GM23338 (cell line): ENCODE data around the gene AGA. TPM values are rescaled to one million over a fixed set of nuclear protein-coding genes. Genes with fewer than 3 reads are reported as not detected.

Source experiments
- ATAC-seq: fragments of 200-7000 bp; cut with Tn5 transposase; 3 replicates; pipeline ENCODE4 v1.9.1; 2020
- DNase-seq: peaks from one replicate; pipeline ENCODE4 v3.0.0-alpha.2; 2015; ENCODE audit warnings: low spot score
- H2AFZ ChIP-seq: fragments of 200-600 bp; sonication (generic); 2 replicates; pipeline ENCODE4 v1.8.0; 2016; ENCODE audit warnings: antibody characterized with exemption, mild to moderate bottlenecking, moderate library complexity
- H3F3A ChIP-seq: fragments of 200-600 bp; sonication (generic); replicated peaks from 2 replicates; pipeline ENCODE4 v1.8.0; 2017; ENCODE audit warnings: antibody characterized with exemption, mixed run types, low read depth
- H3K27ac ChIP-seq: fragments of 200-600 bp; sonication (generic); 2 replicates; pipeline ENCODE4 v1.6.1; 2016; ENCODE audit warnings: low read depth
- H3K27me3 ChIP-seq: fragments of 200-600 bp; sonication (generic); 2 replicates; pipeline ENCODE4 v1.8.0; 2016; ENCODE audit warnings: mild to moderate bottlenecking, mixed run types, moderate library complexity; ENCODE audit not compliant: insufficient read depth
- H3K36me3 ChIP-seq: fragments of 200-600 bp; sonication (generic); 2 replicates; pipeline ENCODE4 v1.8.0; 2016; ENCODE audit warnings: mild to moderate bottlenecking; ENCODE audit not compliant: insufficient read depth
- H3K4me1 ChIP-seq: fragments of 200-600 bp; sonication (generic); 2 replicates; pipeline ENCODE4 v1.8.0; 2016; ENCODE audit warnings: mild to moderate bottlenecking, moderate library complexity; ENCODE audit not compliant: insufficient read depth
- H3K4me2 ChIP-seq: fragments of 200-600 bp; sonication (generic); 2 replicates; pipeline ENCODE4 v1.7.1; 2017; ENCODE audit warnings: mixed run types
- H3K4me3 ChIP-seq: fragments of 200-600 bp; sonication (generic); 2 replicates; pipeline ENCODE4 v1.6.1; 2016; ENCODE audit warnings: mixed run types
- H3K79me2 ChIP-seq: fragments of 200-600 bp; sonication (generic); replicated peaks from 2 replicates; pipeline ENCODE4 v1.8.0; 2017; ENCODE audit warnings: mild to moderate bottlenecking; ENCODE audit not compliant: insufficient read depth
- H3K9me2 ChIP-seq: fragments of 200-600 bp; sonication (generic); 2 replicates; pipeline ENCODE4 v1.8.0; 2017; ENCODE audit not compliant: insufficient read depth
- H4K20me1 ChIP-seq: fragments of 200-600 bp; sonication (generic); replicated peaks from 2 replicates; pipeline ENCODE4 v1.8.0; 2017; ENCODE audit warnings: mild to moderate bottlenecking; ENCODE audit not compliant: insufficient read depth
- H3K27ac Mint-ChIP-seq: 2 replicates; pipeline ENCODE4 v1.8.0; 2020; ENCODE audit warnings: inconsistent platforms, mild to moderate bottlenecking, moderate library complexity, mixed read lengths
- H3K27me3 Mint-ChIP-seq: 3 replicates; pipeline ENCODE4 v1.8.0; 2022; ENCODE audit warnings: low read depth, mild to moderate bottlenecking, moderate library complexity, mixed read lengths, inconsistent platforms; ENCODE audit not compliant: insufficient read depth, poor library complexity
- H3K36me3 Mint-ChIP-seq: 3 replicates; pipeline ENCODE4 v1.8.0; 2021; ENCODE audit warnings: low read depth, mild to moderate bottlenecking, inconsistent platforms, moderate library complexity, mixed read lengths
- H3K4me1 Mint-ChIP-seq: 3 replicates; pipeline ENCODE4 v1.8.0; 2020; ENCODE audit warnings: mild to moderate bottlenecking, inconsistent platforms, mixed read lengths
- H3K4me3 Mint-ChIP-seq: 3 replicates; pipeline ENCODE4 v1.8.0; 2021; ENCODE audit warnings: moderate library complexity, mild to moderate bottlenecking, inconsistent platforms, mixed read lengths
- H3K9me3 Mint-ChIP-seq: 3 replicates; pipeline ENCODE4 v1.8.0; 2020; ENCODE audit warnings: moderate library complexity, mild to moderate bottlenecking, inconsistent platforms, mixed read lengths
- CREB1 ChIP-seq: fragments of 250-450 bp; sonication (Bioruptor Pico); IDR thresholded peaks from 2 replicates; pipeline ENCODE4 v1.5.0; 2020; ENCODE audit warnings: low read depth, mild to moderate bottlenecking, moderate library complexity
- EZH2 ChIP-seq: fragments of 200-600 bp; sonication (generic); IDR thresholded peaks from one replicate; pipeline ENCODE4 v1.8.0; 2017; ENCODE audit warnings: antibody characterized with exemption, mild to moderate bottlenecking, low read depth; ENCODE audit not compliant: unreplicated experiment
- JUNB ChIP-seq: IDR thresholded peaks from one replicate; pipeline ENCODE4 v1.6.1; 2016; ENCODE audit warnings: antibody characterized with exemption; ENCODE audit not compliant: unreplicated experiment
- POLR2AphosphoS5 ChIP-seq: IDR thresholded peaks from 2 replicates; pipeline ENCODE4 v1.6.1; 2016; ENCODE audit warnings: antibody characterized with exemption, low read depth
- STAT1 ChIP-seq: IDR thresholded peaks from one replicate; pipeline ENCODE4 v1.6.1; 2016; ENCODE audit warnings: antibody characterized with exemption; ENCODE audit not compliant: unreplicated experiment
- ZNF114 ChIP-seq: fragments of 250-450 bp; sonication (Bioruptor Pico); IDR thresholded peaks from 2 replicates; pipeline ENCODE4 v1.5.0; 2020; ENCODE audit warnings: mild to moderate bottlenecking, moderate library complexity
- ZNF331 ChIP-seq: fragments of 250-450 bp; sonication (Bioruptor Pico); IDR thresholded peaks from 2 replicates; pipeline ENCODE4 v1.5.0; 2020; ENCODE audit warnings: low read depth, mild to moderate bottlenecking, moderate library complexity
- polyA plus RNA-seq: library from polyadenylated mRNA; unstranded; fragments of >200 nt; fragmentation: Nextera tagmentation; extraction: Ambion mirVana; gene quantifications from 2 replicates; pipeline ENCODE4 v1.2.1, GENCODE V29; 2016
- total RNA-seq: library from RNA; depleted of rRNA; stranded (reverse); fragments of >200 nt; shearing (Covaris generic); gene quantifications from 2 replicates; pipeline ENCODE4 v1.2.3, GENCODE V29; 2014
- TF ChIP-seq, protein P1 (sequence below): fragments of 250-450 bp; sonication (Bioruptor Pico); IDR thresholded peaks from 2 replicates; pipeline ENCODE4 v1.5.0; 2020; ENCODE audit warnings: mild to moderate bottlenecking, moderate library complexity
- TF ChIP-seq, protein P2 (sequence below), 2 experiments: fragments of 200-600 bp in 1 of 2; sonication (generic) in 1 of 2; conservative IDR thresholded peaks; 2 replicates each; pipeline versions ENCODE4 v1.5.1 to v1.6.1; 2016 to 2017; ENCODE audit warnings: antibody characterized with exemption in 2 of 2, low read depth in 2 of 2, mild to moderate bottlenecking in 2 of 2, moderate library complexity in 1 of 2

AGA gene
- total and polyA plus RNA-seq, 2 experiments from 2014 or later, result 5.5 to 12.8 TPM

DNA sequence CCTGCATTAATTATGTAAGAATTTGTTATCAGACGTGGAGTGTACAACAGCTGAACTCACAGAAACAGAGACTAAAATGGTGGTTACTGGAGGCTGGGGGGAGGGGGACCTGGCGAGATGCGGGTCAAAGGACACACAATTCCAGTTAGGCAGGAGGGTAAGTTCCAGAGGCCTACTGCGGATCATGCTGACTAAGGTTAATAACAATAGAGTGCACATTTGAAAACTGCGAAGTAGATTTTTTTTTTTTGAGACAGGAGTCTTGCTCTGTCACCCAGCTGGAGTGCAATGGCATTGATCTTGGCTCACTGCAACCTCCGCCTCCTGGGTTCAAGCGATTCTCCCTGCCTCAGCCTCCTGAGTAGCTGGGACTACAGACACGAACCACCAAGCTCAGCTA lies 7.6 kb downstream of the AGA start (continued):
- TF ChIP-seq, protein P1, sequence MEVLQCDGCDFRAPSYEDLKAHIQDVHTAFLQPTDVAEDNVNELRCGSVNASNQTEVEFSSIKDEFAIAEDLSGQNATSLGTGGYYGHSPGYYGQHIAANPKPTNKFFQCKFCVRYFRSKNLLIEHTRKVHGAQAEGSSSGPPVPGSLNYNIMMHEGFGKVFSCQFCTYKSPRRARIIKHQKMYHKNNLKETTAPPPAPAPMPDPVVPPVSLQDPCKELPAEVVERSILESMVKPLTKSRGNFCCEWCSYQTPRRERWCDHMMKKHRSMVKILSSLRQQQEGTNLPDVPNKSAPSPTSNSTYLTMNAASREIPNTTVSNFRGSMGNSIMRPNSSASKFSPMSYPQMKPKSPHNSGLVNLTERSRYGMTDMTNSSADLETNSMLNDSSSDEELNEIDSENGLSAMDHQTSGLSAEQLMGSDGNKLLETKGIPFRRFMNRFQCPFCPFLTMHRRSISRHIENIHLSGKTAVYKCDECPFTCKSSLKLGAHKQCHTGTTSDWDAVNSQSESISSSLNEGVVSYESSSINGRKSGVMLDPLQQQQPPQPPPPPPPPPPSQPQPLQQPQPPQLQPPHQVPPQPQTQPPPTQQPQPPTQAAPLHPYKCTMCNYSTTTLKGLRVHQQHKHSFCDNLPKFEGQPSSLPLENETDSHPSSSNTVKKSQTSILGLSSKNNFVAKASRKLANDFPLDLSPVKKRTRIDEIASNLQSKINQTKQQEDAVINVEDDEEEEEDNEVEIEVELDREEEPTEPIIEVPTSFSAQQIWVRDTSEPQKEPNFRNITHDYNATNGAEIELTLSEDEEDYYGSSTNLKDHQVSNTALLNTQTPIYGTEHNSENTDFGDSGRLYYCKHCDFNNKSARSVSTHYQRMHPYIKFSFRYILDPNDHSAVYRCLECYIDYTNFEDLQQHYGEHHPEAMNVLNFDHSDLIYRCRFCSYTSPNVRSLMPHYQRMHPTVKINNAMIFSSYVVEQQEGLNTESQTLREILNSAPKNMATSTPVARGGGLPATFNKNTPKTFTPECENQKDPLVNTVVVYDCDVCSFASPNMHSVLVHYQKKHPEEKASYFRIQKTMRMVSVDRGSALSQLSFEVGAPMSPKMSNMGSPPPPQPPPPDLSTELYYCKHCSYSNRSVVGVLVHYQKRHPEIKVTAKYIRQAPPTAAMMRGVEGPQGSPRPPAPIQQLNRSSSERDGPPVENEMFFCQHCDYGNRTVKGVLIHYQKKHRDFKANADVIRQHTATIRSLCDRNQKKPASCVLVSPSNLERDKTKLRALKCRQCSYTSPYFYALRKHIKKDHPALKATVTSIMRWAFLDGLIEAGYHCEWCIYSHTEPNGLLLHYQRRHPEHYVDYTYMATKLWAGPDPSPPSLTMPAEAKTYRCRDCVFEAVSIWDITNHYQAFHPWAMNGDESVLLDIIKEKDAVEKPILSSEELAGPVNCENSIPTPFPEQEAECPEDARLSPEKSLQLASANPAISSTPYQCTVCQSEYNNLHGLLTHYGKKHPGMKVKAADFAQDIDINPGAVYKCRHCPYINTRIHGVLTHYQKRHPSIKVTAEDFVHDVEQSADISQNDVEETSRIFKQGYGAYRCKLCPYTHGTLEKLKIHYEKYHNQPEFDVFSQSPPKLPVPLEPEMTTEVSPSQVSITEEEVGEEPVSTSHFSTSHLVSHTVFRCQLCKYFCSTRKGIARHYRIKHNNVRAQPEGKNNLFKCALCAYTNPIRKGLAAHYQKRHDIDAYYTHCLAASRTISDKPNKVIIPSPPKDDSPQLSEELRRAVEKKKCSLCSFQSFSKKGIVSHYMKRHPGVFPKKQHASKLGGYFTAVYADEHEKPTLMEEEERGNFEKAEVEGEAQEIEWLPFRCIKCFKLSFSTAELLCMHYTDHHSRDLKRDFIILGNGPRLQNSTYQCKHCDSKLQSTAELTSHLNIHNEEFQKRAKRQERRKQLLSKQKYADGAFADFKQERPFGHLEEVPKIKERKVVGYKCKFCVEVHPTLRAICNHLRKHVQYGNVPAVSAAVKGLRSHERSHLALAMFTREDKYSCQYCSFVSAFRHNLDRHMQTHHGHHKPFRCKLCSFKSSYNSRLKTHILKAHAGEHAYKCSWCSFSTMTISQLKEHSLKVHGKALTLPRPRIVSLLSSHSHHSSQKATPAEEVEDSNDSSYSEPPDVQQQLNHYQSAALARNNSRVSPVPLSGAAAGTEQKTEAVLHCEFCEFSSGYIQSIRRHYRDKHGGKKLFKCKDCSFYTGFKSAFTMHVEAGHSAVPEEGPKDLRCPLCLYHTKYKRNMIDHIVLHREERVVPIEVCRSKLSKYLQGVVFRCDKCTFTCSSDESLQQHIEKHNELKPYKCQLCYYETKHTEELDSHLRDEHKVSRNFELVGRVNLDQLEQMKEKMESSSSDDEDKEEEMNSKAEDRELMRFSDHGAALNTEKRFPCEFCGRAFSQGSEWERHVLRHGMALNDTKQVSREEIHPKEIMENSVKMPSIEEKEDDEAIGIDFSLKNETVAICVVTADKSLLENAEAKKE, result no peak
- TF ChIP-seq, protein P2, sequence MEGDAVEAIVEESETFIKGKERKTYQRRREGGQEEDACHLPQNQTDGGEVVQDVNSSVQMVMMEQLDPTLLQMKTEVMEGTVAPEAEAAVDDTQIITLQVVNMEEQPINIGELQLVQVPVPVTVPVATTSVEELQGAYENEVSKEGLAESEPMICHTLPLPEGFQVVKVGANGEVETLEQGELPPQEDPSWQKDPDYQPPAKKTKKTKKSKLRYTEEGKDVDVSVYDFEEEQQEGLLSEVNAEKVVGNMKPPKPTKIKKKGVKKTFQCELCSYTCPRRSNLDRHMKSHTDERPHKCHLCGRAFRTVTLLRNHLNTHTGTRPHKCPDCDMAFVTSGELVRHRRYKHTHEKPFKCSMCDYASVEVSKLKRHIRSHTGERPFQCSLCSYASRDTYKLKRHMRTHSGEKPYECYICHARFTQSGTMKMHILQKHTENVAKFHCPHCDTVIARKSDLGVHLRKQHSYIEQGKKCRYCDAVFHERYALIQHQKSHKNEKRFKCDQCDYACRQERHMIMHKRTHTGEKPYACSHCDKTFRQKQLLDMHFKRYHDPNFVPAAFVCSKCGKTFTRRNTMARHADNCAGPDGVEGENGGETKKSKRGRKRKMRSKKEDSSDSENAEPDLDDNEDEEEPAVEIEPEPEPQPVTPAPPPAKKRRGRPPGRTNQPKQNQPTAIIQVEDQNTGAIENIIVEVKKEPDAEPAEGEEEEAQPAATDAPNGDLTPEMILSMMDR (conservative IDR thresholded peaks at IDR 0.05; ENCODE audit: low read depth in 2 of 2), result no peak
- no peak for TF ChIP-seq EZH2
- TF ChIP-seq CREB1 (CRISPR knock-in tag), result no peak

DNA sequence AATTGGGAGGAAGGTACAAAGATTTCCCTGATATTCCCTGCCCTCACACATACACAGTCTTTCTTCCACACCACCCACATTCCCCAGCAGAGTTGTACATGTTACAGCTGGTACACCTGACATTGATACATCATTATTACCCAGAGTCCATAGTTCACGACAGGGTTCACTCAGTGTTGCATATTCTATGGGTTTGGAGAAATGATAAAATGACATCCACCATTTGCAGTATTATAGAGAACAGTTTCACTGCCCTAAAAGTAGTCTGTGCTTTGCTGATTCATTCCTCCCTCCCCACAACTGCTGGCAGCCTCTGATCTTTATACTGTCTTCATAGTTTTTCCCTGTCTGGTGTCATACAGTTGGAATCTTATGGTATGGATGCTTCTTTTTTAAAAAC lies 15.0 kb downstream of the AGA start:
- Histone ChIP-seq H3K36me3 (no peaks in the 10 kb centered on the region), H3K4me1 (no peaks in the 10 kb centered on the region), H4K20me1 (no peaks in the 10 kb centered on the region), H3K27ac (no peak overlapping the region), H3K4me2 (no peak overlapping the region), H3K79me2 (no peaks in the 10 kb centered on the region), H3K9me2 (no peaks in the 10 kb centered on the region), H2AFZ (no peak overlapping the region), H3F3A (no peaks in the 10 kb centered on the region), H3K27me3 (no peaks in the 10 kb centered on the region), H3K4me3 (no peak overlapping the region)
- Mint-ChIP-seq H3K9me3 (no peaks in the 10 kb centered on the region), H3K27me3 (no peaks in the 10 kb centered on the region), H3K27ac (peak overlapping the region; percentile 1; the same call in 1 of the 2 replicates), H3K4me3 (no peak overlapping the region), H3K4me1 (no peaks in the 10 kb centered on the region; the same call in 1 of the 3 replicates), H3K36me3 (no peaks in the 10 kb centered on the region)
- DNase-seq, result no peak
- no peak for ATAC-seq
- TF ChIP-seq, protein P1, result no peak
- TF ChIP-seq ZNF114 (CRISPR knock-in tag) (no peak), ZNF331 (CRISPR knock-in tag) (no peak), POLR2AphosphoS5 (no peak), CREB1 (CRISPR knock-in tag) (no peak), JUNB (no peak), STAT1 (no peak)
